Naive thymus-derived CD8-positive, alpha-beta T cell (primary cell): ENCODE measurements around the gene HRH1. TPM values are rescaled to one million over a fixed set of nuclear protein-coding genes. Genes with fewer than 3 reads are reported as not detected.

Experiments
- ATAC-seq, 2 donors: fragments of 150-1000 bp; cut with Tn5 transposase in 1 of 2; sonication (Bioruptor Pico), chemical (Tn5 transposase) in 1 of 2; 1 replicate in 1 of 2; 2 replicates in 1 of 2; pipeline ENCODE4 v1.10.0; 2021; ENCODE audit warnings: mild to moderate bottlenecking in 2 of 2, moderate library complexity in 2 of 2
- POLR2A ChIA-PET: fragments of 350-600 bp; sonication (Branson Sonifier 250); formaldehyde crosslinking; loops from one replicate; lab custom pipeline; 2021; ENCODE audit warnings: antibody characterized with exemption; lab: Charles Lee
- DNase-seq, 10 donors: peaks; one replicate each; pipeline versions ENCODE4 v3.0.0 to v3.0.0-alpha.2; 2020 to 2022
- H3K27ac Mint-ChIP-seq, 10 donors: one replicate each; pipeline ENCODE4 v1.8.0; 2020 to 2022; ENCODE audit warnings: mild to moderate bottlenecking in 10 of 10, mixed read lengths in 10 of 10, moderate library complexity in 4 of 10, inconsistent platforms in 1 of 10
- H3K27me3 Mint-ChIP-seq, 5 donors: one replicate each; pipeline ENCODE4 v1.8.0; 2021 to 2022; ENCODE audit warnings: mixed read lengths in 5 of 5
- H3K36me3 Mint-ChIP-seq, 3 donors: one replicate each; pipeline ENCODE4 v1.8.0; 2020 to 2022; ENCODE audit warnings: mixed read lengths in 3 of 3, mild to moderate bottlenecking in 2 of 3, inconsistent platforms in 1 of 3
- H3K4me1 Mint-ChIP-seq, 4 donors: one replicate each; pipeline ENCODE4 v1.8.0; 2021 to 2022; ENCODE audit warnings: mixed read lengths in 4 of 4
- H3K4me3 Mint-ChIP-seq, 10 donors: one replicate each; pipeline ENCODE4 v1.8.0; 2020 to 2022; ENCODE audit warnings: mild to moderate bottlenecking in 10 of 10, mixed read lengths in 10 of 10, moderate library complexity in 6 of 10, inconsistent platforms in 1 of 10
- H3K9me3 Mint-ChIP-seq, 9 donors: one replicate each; pipeline ENCODE4 v1.8.0; 2020 to 2022; ENCODE audit warnings: mixed read lengths in 9 of 9, mild to moderate bottlenecking in 3 of 9, inconsistent platforms in 1 of 9, moderate library complexity in 1 of 9
- polyA plus RNA-seq, 3 donors: library from polyadenylated mRNA; unstranded; fragments of 300-500 nt; fragmentation: Illumina TruSeq; gene quantifications; one replicate each; pipeline ENCODE4 v1.2.3, GENCODE V29; 2021
- total RNA-seq, 8 experiments: library from RNA in 2 of 8; stranded (reverse) in 2 of 8; gene quantifications; one replicate each; pipeline ENCODE4 v1.2.3 and lab custom pipeline; 2021 to 2026

Gene HRH1
- total and polyA plus RNA-seq, 5 experiments from 2014 or later = not detected

DNA sequence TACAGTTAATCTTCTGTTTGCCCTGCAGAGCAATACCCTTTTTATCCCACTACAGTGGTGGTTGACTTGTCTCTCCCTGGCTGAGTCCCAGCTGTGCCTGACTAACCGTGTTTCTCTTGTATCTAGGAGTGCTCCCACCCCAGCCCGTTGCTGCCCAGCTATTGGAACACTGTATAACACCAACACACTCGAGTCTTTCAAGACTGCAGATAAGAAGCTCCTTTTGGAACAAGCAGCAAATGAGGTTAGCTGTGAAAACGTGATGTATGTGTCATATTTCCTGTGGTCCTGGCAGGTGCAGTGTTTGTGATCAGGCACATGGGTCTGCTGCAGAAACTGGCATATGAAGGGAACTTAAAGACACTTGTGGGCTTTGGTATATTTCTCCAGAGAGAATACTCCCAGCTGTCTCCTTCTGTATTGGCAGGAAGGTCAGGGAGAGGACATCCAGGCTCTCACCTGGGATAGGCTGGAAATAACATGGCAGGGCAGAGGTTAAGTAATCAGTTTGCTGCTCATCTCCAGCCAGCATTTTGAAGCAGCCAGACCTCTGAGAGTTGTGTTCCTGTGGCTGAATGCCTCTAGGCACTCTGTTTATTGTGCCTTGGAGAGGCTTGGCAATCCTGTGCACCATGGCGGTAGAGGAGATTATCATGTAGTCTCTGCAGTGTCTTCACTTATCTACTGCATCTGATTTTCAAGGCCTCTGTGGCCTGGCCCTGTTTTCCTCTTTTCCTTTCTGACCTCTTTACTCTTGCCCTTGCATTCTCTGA, 152.7 kb downstream of the HRH1 start:
- no peaks in the 10 kb centered on the region for H3K9me3 Mint-ChIP-seq
- H3K4me3 Mint-ChIP-seq = peak overlapping the region in 3 of 10 donors; percentile 17 to 40 (median 35)
- H3K36me3 Mint-ChIP-seq = peaks cover 0 to 77% (median 33%) of the 10 kb centered on the region in 3 donors
- peak overlapping the region; percentile 17 to 93 (median 83) for H3K27ac Mint-ChIP-seq
- peaks cover 7 to 25% (median 20%) of the 10 kb centered on the region in 4 donors for H3K4me1 Mint-ChIP-seq
- H3K27me3 Mint-ChIP-seq = no peaks in the 10 kb centered on the region
- ATAC-seq = peak; percentile 63 to 68
- peak in 1 of 10 donors; percentile 13 for DNase-seq
- POLR2A ChIA-PET = interaction anchor here (1.2 kb wide), 1 partner anchor 35 kb away, joined by 4 read pairs; the partner anchor contains the start of gene ATG7

DNA sequence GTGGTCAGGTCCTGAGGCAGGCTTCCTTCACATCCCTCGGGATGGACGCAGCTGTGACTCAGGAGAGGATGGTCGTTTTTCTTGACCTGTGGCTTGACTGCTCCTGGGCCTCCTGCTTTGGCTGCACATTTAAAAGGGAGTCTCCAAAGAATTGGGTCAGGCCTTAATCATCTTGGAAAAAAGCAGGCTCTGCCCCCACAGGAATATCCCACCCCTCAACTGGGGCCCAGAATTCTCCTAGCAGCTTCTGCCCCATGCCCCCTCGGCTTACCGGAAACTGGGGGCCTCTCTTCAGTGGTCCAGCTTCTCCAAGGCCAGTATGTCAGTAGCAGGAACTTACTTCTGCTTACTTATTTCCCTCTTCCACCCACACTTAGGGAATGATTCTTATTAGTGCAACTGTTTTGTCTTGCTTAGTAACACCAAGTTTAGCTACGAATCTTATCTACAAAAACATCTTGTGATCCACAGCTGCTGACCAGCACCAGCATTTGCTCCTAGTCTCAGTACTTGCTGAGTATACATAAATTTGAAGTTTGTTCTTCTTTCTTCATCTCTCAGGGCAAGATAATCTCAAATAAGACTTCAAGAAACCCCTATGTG, 153.6 kb downstream of the HRH1 start:
- Mint-ChIP-seq H3K36me3 (peaks cover 0 to 78% (median 33%) of the 10 kb centered on the region in 3 donors), H3K27ac (peak overlapping the region in 1 of 10 donors; percentile 87)
- no peak for ATAC-seq

GRCh38 chr3:11310258-11310657, 156.0 kb downstream of the HRH1 start:
- H3K9me3 Mint-ChIP-seq = no peaks in the 10 kb centered on the region
- H3K27ac Mint-ChIP-seq = no peak overlapping the region
- ATAC-seq (no peak), DNase-seq (no peak)
- H3K36me3 Mint-ChIP-seq = peaks cover 7 to 92% (median 43%) of the 10 kb centered on the region in 3 donors
- H3K4me3 Mint-ChIP-seq = no peak overlapping the region
- peaks cover 2 to 22% (median 18%) of the 10 kb centered on the region in 4 donors for H3K4me1 Mint-ChIP-seq
- H3K27me3 Mint-ChIP-seq = no peaks in the 10 kb centered on the region
- POLR2A ChIA-PET = no interaction called here

More for the DNA sequence above, 153.6 kb downstream of the HRH1 start:
- Mint-ChIP-seq H3K4me1 (peaks cover 7 to 25% (median 20%) of the 10 kb centered on the region in 4 donors), H3K9me3 (no peaks in the 10 kb centered on the region), H3K27me3 (no peaks in the 10 kb centered on the region), H3K4me3 (no peak overlapping the region)
- no peak for DNase-seq
- POLR2A ChIA-PET = no interaction called here

- DNase-seq (no peak), ATAC-seq (no peak)
- Mint-ChIP-seq H3K4me3 (no peak overlapping the region), H3K27me3 (no peaks in the 10 kb centered on the region), H3K27ac (peak overlapping the region in 1 of 10 donors; percentile 36), H3K36me3 (peaks cover 15 to 96% (median 50%) of the 10 kb centered on the region in 3 donors), H3K9me3 (peaks cover 0 to 7% (median 0%) of the 10 kb centered on the region in 9 donors), H3K4me1 (peaks cover 2 to 6% (median 4%) of the 10 kb centered on the region in 4 donors)
- POLR2A ChIA-PET = no interaction called here
Measured at GRCh38 chr3:11312166-11312565, 157.9 kb downstream of the HRH1 start.

Other genes with a start within 250 kb of the HRH1 start
- not detected for gene SLC6A1, start 161.7 kb upstream of the HRH1 start, total RNA-seq
- not detected for gene SLC6A1, start 161.7 kb upstream of the HRH1 start, polyA plus RNA-seq
- 10 to 100 TPM; 28.6 to 28.7 TPM for gene ATG7, start 117.9 kb downstream of the HRH1 start, total RNA-seq
- 10 to 100 TPM in 2 of 3 donors, 1 to 10 TPM in 1; 6.0 to 15.3 (median 10.3) TPM for gene ATG7, start 117.9 kb downstream of the HRH1 start, polyA plus RNA-seq